PFSK-1 (cell line): Measurements from ENCODE around the gene PIK3C2B.

Source experiments
- FOXP2 ChIP-seq: optimal IDR thresholded peaks from 2 replicates; pipeline ENCODE3; 2011; ENCODE audit warnings: borderline replicate concordance, control low read depth, inconsistent platforms; ENCODE audit not compliant: insufficient read depth; ENCODE audit errors: extremely low read length, extremely low read depth
- POLR2AphosphoS5 ChIP-seq: IDR thresholded peaks from 2 replicates; pipeline ENCODE4 v1.6.1; 2012; ENCODE audit warnings: low read depth, mild to moderate bottlenecking, control low read depth, low read length, moderate library complexity
- REST ChIP-seq, 2 experiments: IDR thresholded peaks; 2 replicates each; pipeline versions ENCODE4 v1.6.1 to v1.8.0; 2011 to 2012; ENCODE audit warnings: low read depth in 2 of 2, low read length in 2 of 2, control low read depth in 1 of 2, inconsistent platforms in 1 of 2, mild to moderate bottlenecking in 1 of 2, moderate library complexity in 1 of 2; ENCODE audit not compliant: insufficient read depth in 1 of 2
- SIN3A ChIP-seq: IDR thresholded peaks from 2 replicates; pipeline ENCODE4 v1.6.1; 2012; ENCODE audit warnings: mild to moderate bottlenecking, low read length, moderate library complexity, borderline replicate concordance; ENCODE audit not compliant: insufficient read depth
- TAF1 ChIP-seq: IDR thresholded peaks from 2 replicates; pipeline ENCODE4 v1.6.1; 2012; ENCODE audit warnings: low read length, control low read depth, borderline replicate concordance; ENCODE audit not compliant: insufficient read depth

GRCh38 chr1:204494281-204495077, at the start of gene PIK3C2B:
- TF ChIP-seq REST (IDR thresholded peaks at IDR 0.05; ENCODE audit: insufficient read depth in 1 of 2, low read depth in 2 of 2, low read length in 2 of 2) (peak in 1 of 2 experiments; percentile 55; a peak in 1 of 4 replicates), TAF1 (peak; percentile 63; the same call in 1 of the 2 replicates), POLR2AphosphoS5 (peak; percentile 78), SIN3A (no peak), FOXP2 (peak; percentile 36)
